ENCODE measurements around the gene PRKD1. TPM values are rescaled to one million over a fixed set of nuclear protein-coding genes. Genes with fewer than 3 reads are reported as not detected.

The PRKD1 gene
- total RNA-seq, 1 experiment from 2014 or later, result not detected

GRCh38 chr14:29906256-29906870 is 21.3 kb downstream of the PRKD1 start:
- Histone ChIP-seq H3K4me1 (ENCODE audit: control insufficient read depth in 1 of 2, insufficient read depth in 2 of 2, low read length in 2 of 2) (no peaks in the 10 kb centered on the region), H3K36me3 (ENCODE audit: control insufficient read depth in 1 of 2, insufficient read depth in 2 of 2, low read length in 2 of 2) (no peaks in the 10 kb centered on the region), H2AFZ (ENCODE audit: low read depth, low read length, poor library complexity, severe bottlenecking) (no peak overlapping the region), H3K9me3 (ENCODE audit: control insufficient read depth in 1 of 2, insufficient read depth in 1 of 2, low read depth in 1 of 2, low read length in 2 of 2) (peaks cover 0 to 18% of the 10 kb centered on the region in 2 experiments; a peak in 2 of 4 replicates), H4K20me1 (ENCODE audit: insufficient read depth) (no peaks in the 10 kb centered on the region), H3K27ac (ENCODE audit: low read depth, low read length) (no peak overlapping the region), H3K79me2 (ENCODE audit: insufficient read depth, low read length) (no peaks in the 10 kb centered on the region), H3K9ac (ENCODE audit: low read length) (no peak overlapping the region), H3K4me2 (ENCODE audit: low read length) (no peak overlapping the region), H3K27me3 (ENCODE audit: insufficient read depth, low read length) (no peaks in the 10 kb centered on the region), H3K9me2 (ENCODE audit: insufficient read depth) (no peaks in the 10 kb centered on the region), H3K4me3 (replicated peaks in 1 of 2; ENCODE audit: low read depth in 1 of 2, low read length in 2 of 2) (no peak overlapping the region)
- ATAC-seq (no peak), DNase-seq (ENCODE audit: low read depth, low spot score) (no peak)
- intact Hi-C loops (cut with micrococcal nuclease), result no loop called here
- RAD21 ChIA-PET (ENCODE audit: low non-redundant PET in 1 of 2, low total read pairs in 2 of 2, uncharacterized antibody in 2 of 2, unreplicated experiment in 2 of 2), result no interaction called here
- POLR2A ChIA-PET, result no interaction called here
- TF ChIP-seq ELF1 (IDR thresholded peaks at IDR 0.05; ENCODE audit: borderline replicate concordance, low read depth) (no peak), ATF3 (IDR thresholded peaks at IDR 0.05) (no peak)
- CTCF ChIA-PET, result no interaction called here
- BruUV-seq (replicated peaks), result no TSS peak

GRCh38 chr14:29905543-29905942 is 22.1 kb downstream of the PRKD1 start:
- Histone ChIP-seq H3K9me2 (ENCODE audit: insufficient read depth) (no peaks in the 10 kb centered on the region), H4K20me1 (ENCODE audit: insufficient read depth) (no peaks in the 10 kb centered on the region), H3K9me3 (ENCODE audit: control insufficient read depth in 1 of 2, insufficient read depth in 1 of 2, low read depth in 1 of 2, low read length in 2 of 2) (peaks cover 0 to 22% of the 10 kb centered on the region in 2 experiments; a peak in 2 of 4 replicates), H3K4me3 (replicated peaks in 1 of 2; ENCODE audit: low read depth in 1 of 2, low read length in 2 of 2) (no peak overlapping the region), H3K27me3 (ENCODE audit: insufficient read depth, low read length) (no peaks in the 10 kb centered on the region), H3K27ac (ENCODE audit: low read depth, low read length) (no peak overlapping the region), H3K36me3 (ENCODE audit: control insufficient read depth in 1 of 2, insufficient read depth in 2 of 2, low read length in 2 of 2) (no peaks in the 10 kb centered on the region), H3K9ac (ENCODE audit: low read length) (no peak overlapping the region), H3K4me1 (ENCODE audit: control insufficient read depth in 1 of 2, insufficient read depth in 2 of 2, low read length in 2 of 2) (no peaks in the 10 kb centered on the region), H3K4me2 (ENCODE audit: low read length) (no peak overlapping the region), H3K79me2 (ENCODE audit: insufficient read depth, low read length) (no peaks in the 10 kb centered on the region), H2AFZ (ENCODE audit: low read depth, low read length, poor library complexity, severe bottlenecking) (no peak overlapping the region)
- RAD21 ChIA-PET (ENCODE audit: low non-redundant PET in 1 of 2, low total read pairs in 2 of 2, uncharacterized antibody in 2 of 2, unreplicated experiment in 2 of 2), result no interaction called here
- no peak for ATAC-seq
- DNase-seq (ENCODE audit: low read depth, low spot score), result no peak
- CTCF ChIA-PET, result no interaction called here
- TF ChIP-seq ZBTB33 (IDR thresholded peaks at IDR 0.05; ENCODE audit: extremely low read depth, insufficient replicate concordance, low read length) (no peak), EZH2 (IDR thresholded peaks at IDR 0.05) (no peak), MAX (IDR thresholded peaks at IDR 0.05) (no peak), REST (IDR thresholded peaks at IDR 0.05; ENCODE audit: low read depth) (no peak), POLR2A (IDR thresholded peaks at IDR 0.05; ENCODE audit: borderline replicate concordance, extremely low read depth, insufficient read depth, insufficient read length) (no peak), SRF (IDR thresholded peaks at IDR 0.05; ENCODE audit: low read depth) (no peak), EZH2phosphoT487 (IDR thresholded peaks at IDR 0.05; ENCODE audit: borderline replicate concordance) (no peak), CBX3 (IDR thresholded peaks at IDR 0.05; ENCODE audit: low read depth) (no peak), ELF1 (IDR thresholded peaks at IDR 0.05; ENCODE audit: borderline replicate concordance, low read depth) (no peak), EGR1 (IDR thresholded peaks at IDR 0.05; ENCODE audit: low read depth) (no peak), CEBPB (IDR thresholded peaks at IDR 0.05; ENCODE audit: low read depth) (no peak), TCF7L2 (IDR thresholded peaks at IDR 0.05; ENCODE audit: borderline replicate concordance, extremely low read depth, insufficient read depth, insufficient read length) (no peak), FOSL1 (IDR thresholded peaks at IDR 0.05; ENCODE audit: low read depth) (no peak), ZFX (IDR thresholded peaks at IDR 0.05) (no peak), RAD21 (IDR thresholded peaks at IDR 0.05; ENCODE audit: low read depth) (no peak)
- no TSS peak for BruUV-seq (replicated peaks)
- intact Hi-C loops (cut with micrococcal nuclease), result no loop called here
- POLR2A ChIA-PET, result no interaction called here

All from HCT116 (cell line).